A673 (cell line): ENCODE results near the gene ADAM19.

Source experiments
- CTCF ChIP-seq: fragments of 300-800, 200-600 bp; sonication (generic); conservative IDR thresholded peaks from 2 replicates; pipeline ENCODE4 v1.5.1; 2017; ENCODE audit warnings: low read depth, mild to moderate bottlenecking, antibody characterized with exemption, low read length, moderate library complexity, mixed read lengths
- EZH2 ChIP-seq: fragments of 200-600 bp; sonication (generic); IDR thresholded peaks from 2 replicates; pipeline ENCODE4 v1.6.1; 2017; ENCODE audit warnings: borderline replicate concordance, low read depth, mild to moderate bottlenecking, mixed read lengths, antibody characterized with exemption, low read length; ENCODE audit not compliant: poor library complexity, severe bottlenecking

GRCh38 chr5:157514974-157515373 lies 60.6 kb downstream of the ADAM19 start:
- no peak for TF ChIP-seq EZH2
- no peak for TF ChIP-seq CTCF
